T-helper 2 cell (primary cell): Measurements from ENCODE around the gene FAM156B.
"Not testable (repeated sequence)": the region's sequence is repeated elsewhere in the genome, so short reads cannot be mapped to it uniquely, and the experiment has no call there.

ENCODE experiments used
- DNase-seq, 5 experiments: peaks; one replicate each; pipeline versions ENCODE4 v3.0.0 to v3.0.0-alpha.2; 2012 to 2022

Gene FAM156B

DNA sequence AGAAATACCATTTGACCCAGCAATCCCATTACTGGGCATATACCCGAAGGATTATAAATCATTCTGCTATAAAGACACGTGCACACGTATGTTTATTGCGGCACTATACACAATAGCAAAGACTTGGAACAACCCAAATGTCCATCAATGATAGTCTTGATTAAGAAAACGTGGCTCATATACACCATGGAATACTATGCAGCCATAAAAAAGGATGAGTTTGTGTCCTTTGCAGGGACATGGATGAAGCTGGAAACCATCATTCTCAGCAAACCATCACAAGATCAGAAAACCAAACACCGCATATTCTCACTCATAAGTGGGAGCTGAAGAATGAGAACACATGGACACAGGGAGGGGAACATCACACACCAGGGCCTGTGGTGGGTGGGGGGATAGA, 33.1 kb downstream of the FAM156B start:
- DNase-seq, result not testable (repeated sequence)

DNA sequence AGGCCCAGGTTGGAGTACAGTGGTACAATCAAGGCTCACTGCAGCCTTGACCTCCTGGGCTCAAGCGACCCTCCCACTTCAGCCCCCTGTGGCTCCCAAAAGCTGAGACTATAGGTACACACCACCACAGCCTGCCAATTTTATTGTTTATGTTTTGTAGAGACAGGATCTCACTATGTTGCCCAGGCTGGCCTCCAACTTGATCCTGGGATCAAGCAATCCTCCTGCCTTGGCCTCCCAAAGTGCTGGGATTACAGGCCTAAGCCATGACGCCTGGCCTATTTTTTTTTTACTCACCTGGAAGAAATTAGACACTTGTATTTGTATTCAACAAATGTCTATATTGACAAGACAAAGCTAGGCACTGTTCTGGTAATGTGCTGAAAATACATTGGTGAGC, 36.1 kb downstream of the FAM156B start:
- no peak for DNase-seq

DNA sequence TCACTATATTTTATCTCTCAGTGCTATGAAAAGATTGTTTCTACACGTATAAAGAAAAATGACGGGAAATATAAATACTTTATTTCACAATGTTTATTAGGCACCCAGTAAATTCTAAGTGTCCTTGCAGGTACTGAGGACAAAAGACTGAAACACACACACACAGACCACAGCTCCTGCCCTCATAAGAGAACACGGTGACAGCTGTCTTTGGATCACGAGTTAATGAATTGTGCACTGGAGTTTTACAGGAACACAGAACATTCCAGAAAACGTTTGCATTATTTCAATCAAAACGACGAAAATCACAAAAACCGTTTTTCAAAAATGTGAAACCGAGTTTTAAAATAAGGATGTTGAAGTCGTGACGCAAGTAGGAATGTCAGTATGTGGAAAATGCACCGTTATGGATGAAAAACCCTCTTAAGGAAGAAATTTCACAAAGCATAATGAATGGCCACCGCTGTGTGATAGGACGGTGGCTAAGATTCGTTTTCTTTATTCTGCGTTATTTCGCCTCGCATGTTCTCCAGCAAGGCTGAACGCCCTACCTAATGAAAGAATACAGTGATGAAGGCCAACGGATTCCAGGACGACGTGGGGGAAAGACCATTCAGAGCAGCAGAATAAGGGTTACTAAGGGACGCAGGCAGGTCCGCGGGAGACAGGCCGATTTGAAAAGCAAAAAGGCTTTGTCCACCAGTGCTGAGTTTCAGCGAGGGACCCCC, 37.0 kb downstream of the FAM156B start:
- no peak for DNase-seq

GRCh38 chrX:52934704-52935469, 37.8 kb downstream of the FAM156B start:
- DNase-seq, result peak; percentile 73 to 97 (median 85)

DNA sequence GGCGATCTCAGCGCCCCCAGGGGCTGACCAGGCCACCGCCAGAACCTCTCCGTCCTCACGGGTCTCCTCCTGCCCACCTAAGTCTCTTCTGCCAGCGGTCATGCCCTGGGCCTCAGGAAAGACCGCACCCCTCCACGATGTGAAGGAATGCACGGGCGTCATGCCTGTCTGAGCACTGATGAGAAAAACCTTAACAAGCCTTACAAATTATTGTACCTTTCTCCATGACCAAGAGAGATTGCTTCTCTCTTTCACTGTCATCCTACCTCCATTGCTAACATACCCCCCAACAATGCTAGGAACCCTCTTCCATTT, 38.3 kb downstream of the FAM156B start:
- not testable (repeated sequence) for DNase-seq

GRCh38 chrX:52940704-52941103, 43.6 kb downstream of the FAM156B start:
- not testable (repeated sequence) for DNase-seq

DNA sequence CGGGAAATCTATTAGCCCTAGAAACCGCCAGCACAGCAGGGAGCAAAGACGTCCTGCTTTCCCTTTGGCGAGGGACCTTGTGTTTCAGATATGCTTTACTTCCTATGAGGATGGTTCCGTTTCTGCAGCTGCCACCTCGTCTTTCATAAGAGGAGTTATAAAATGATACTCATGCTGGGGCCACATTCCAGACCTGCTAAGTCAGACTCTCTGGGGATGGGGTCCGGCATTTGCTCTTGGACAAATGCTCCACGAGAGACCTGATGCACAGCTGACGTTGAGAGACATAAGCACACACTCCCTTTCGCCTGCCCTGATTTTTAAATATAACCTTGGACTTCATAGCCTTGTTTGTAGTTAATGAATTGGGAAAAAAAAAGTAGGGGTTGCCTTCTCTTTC, 44.6 kb downstream of the FAM156B start:
- DNase-seq, result not testable (repeated sequence)

DNA sequence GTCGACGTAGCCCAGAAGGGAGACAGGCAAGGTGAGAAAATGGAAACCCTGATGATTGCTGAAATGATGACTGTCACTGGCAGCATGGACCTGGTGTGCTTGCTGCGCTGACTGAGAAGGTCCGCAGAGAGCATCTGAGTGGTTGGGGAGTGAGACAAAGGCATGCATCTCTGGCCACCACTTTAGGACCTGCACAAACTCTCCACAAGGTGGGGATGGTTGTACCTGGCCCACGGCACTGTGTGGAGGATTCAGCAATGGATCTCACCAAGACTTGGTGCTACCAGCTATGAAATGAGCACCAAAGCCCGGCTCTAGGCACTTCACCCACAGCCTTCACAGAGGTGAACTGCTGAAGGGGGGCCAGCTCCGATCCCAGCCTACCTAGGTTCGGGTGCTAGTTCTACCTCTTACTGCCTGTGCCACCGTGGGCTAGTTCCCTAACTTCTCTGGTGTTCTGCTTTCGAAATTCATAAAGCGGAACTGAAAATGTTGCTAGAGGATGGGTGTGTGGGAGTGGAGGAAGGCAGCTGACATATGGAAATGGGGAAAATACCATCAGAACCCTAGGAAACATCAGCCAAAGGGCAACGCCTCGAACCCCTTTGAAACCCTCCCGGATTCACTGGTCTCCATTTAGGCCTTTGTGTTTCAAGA, 48.8 kb downstream of the FAM156B start:
- not testable (repeated sequence) for DNase-seq

DNA sequence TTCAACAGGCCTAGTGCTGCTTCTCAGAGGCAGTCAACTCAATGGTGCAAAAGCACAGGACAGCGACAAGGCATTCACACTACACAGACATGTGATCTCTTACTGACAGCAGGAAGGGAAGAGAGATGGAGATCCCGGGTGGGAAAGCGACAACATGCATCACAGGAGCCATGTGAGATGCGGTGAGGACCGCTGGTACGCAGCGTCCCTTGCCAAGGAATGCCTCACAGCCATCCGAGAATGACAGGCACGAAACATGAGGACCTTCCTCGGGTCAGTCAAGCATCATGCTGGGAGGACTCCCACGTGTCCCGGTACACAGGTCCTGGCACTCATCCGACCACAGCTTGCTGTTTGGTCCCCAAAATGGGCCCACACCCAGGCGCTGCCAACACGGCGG, 50.4 kb downstream of the FAM156B start:
- DNase-seq, result not testable (repeated sequence)

GRCh38 chrX:52948265-52948664, 51.1 kb downstream of the FAM156B start:
- DNase-seq, result not testable (repeated sequence)

GRCh38 chrX:52949325-52949724, 52.2 kb downstream of the FAM156B start:
- DNase-seq, result not testable (repeated sequence)

GRCh38 chrX:52949884-52950283, 52.8 kb downstream of the FAM156B start:
- not testable (repeated sequence) for DNase-seq
